Neutrophil (primary cell): ENCODE measurements around the gene CUL3.

Experiments
- H3K27ac ChIP-seq: fragments of 200-600 bp; sonication (generic); 2 replicates; pipeline ENCODE4 v1.5.1; 2016; ENCODE audit warnings: mild to moderate bottlenecking, moderate library complexity
- H3K27me3 ChIP-seq: fragments of 200-600 bp; sonication (generic); 2 replicates; pipeline ENCODE4 v1.6.0; 2016; ENCODE audit warnings: mild to moderate bottlenecking
- H3K36me3 ChIP-seq: fragments of 200-600 bp; sonication (generic); 2 replicates; pipeline ENCODE4 v1.5.1; 2017
- H3K4me1 ChIP-seq, 2 experiments: fragments of 200-600 bp in 1 of 2; sonication (generic) in 1 of 2; 1 replicate in 1 of 2; 2 replicates in 1 of 2; pipeline versions ENCODE4 v1.5.1 to v1.6.1; 2013 to 2016; ENCODE audit warnings: low read depth in 1 of 2, low read length in 1 of 2, mild to moderate bottlenecking in 1 of 2, moderate library complexity in 1 of 2; ENCODE audit not compliant: control insufficient read depth in 1 of 2, insufficient read depth in 1 of 2
- H3K4me3 ChIP-seq, 2 experiments: fragments of 200-600 bp in 1 of 2; sonication (generic) in 1 of 2; 1 replicate in 1 of 2; 2 replicates in 1 of 2; pipeline ENCODE4 v1.5.1; 2013 to 2016; ENCODE audit warnings: low read depth in 1 of 2, low read length in 1 of 2, mild to moderate bottlenecking in 1 of 2, moderate library complexity in 1 of 2
- H3K9me3 ChIP-seq: fragments of 200-600 bp; sonication (generic); 2 replicates; pipeline ENCODE4 v1.5.1; 2016
- TF ChIP-seq, protein P1 (sequence below): fragments of 200-600 bp; sonication (generic); IDR thresholded peaks from 2 replicates; pipeline ENCODE4 v1.5.1; 2016; ENCODE audit warnings: antibody characterized with exemption

CUL3 gene

DNA sequence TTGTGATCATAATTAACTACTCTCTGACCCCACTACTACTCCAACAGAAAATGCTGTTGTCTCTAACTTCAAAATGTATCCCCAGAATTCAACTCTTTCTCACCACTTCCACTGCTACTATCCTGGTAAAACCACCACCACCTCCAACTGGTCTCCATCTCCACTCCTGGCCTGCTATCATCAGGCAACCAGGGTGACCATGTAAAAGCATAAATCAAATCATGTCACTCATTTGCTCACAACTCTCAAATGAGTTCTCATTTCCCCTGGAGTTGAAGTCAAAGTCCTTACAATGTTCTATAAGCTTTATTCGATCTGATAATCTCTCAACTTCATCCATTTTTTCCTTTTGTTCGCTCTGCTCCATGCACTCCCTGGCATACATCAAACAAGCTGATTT lies 24.6 kb downstream of the CUL3 start:
- TF ChIP-seq, protein P1, sequence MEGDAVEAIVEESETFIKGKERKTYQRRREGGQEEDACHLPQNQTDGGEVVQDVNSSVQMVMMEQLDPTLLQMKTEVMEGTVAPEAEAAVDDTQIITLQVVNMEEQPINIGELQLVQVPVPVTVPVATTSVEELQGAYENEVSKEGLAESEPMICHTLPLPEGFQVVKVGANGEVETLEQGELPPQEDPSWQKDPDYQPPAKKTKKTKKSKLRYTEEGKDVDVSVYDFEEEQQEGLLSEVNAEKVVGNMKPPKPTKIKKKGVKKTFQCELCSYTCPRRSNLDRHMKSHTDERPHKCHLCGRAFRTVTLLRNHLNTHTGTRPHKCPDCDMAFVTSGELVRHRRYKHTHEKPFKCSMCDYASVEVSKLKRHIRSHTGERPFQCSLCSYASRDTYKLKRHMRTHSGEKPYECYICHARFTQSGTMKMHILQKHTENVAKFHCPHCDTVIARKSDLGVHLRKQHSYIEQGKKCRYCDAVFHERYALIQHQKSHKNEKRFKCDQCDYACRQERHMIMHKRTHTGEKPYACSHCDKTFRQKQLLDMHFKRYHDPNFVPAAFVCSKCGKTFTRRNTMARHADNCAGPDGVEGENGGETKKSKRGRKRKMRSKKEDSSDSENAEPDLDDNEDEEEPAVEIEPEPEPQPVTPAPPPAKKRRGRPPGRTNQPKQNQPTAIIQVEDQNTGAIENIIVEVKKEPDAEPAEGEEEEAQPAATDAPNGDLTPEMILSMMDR, result no peak
- no peaks in the 10 kb centered on the region for H3K27me3 ChIP-seq
- peaks cover 0 to 7% of the 10 kb centered on the region in 2 experiments for H3K4me1 ChIP-seq
- no peak overlapping the region for H3K4me3 ChIP-seq
- H3K27ac ChIP-seq, result no peak overlapping the region
- no peaks in the 10 kb centered on the region for H3K36me3 ChIP-seq
- no peaks in the 10 kb centered on the region for H3K9me3 ChIP-seq

DNA sequence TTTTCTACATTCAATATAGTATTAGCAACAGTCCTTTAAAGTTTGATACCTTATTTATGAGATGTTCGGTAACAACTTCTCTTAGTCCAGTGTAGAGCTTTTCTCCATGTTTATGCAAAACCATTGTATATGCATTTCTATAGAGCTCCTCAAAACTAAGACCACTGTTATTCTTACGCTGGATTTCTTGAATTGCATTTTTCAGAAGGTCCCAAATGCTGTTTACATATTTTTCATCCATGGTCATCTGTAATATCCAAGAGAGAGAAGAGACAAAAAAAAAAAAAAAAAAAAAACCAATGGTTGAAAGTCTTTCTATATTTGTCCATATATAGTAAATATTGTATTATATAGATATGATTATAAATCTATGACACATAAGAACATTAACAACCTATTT lies 27.6 kb downstream of the CUL3 start:
- Histone ChIP-seq H3K4me1 (no peaks in the 10 kb centered on the region), H3K4me3 (no peak overlapping the region), H3K36me3 (peaks cover 9% of the 10 kb centered on the region), H3K27me3 (no peaks in the 10 kb centered on the region), H3K9me3 (no peaks in the 10 kb centered on the region), H3K27ac (no peak overlapping the region)
- TF ChIP-seq, protein P1, result no peak

DNA sequence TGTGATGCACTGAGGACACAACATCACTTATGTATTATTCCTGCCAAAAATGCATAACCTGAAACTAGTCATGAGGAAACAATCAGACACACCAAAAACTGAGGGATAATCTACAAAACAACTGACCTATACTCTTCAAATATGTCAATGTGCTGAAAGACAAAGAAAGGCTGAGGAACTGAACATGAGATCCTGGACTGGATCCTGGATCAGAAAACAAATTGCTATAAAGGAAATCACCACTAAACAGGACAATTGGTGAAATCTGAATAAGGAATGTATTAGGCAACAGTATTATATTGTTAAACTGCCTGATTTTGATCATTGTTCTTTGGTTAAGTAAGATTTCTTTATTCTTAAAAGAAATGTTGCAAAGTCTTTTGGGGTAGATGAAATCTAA lies 28.8 kb downstream of the CUL3 start:
- Histone ChIP-seq H3K9me3 (no peaks in the 10 kb centered on the region), H3K27ac (no peak overlapping the region), H3K4me1 (no peaks in the 10 kb centered on the region), H3K4me3 (no peak overlapping the region), H3K36me3 (peaks cover 12% of the 10 kb centered on the region), H3K27me3 (no peaks in the 10 kb centered on the region)
- TF ChIP-seq, protein P1, result no peak

DNA sequence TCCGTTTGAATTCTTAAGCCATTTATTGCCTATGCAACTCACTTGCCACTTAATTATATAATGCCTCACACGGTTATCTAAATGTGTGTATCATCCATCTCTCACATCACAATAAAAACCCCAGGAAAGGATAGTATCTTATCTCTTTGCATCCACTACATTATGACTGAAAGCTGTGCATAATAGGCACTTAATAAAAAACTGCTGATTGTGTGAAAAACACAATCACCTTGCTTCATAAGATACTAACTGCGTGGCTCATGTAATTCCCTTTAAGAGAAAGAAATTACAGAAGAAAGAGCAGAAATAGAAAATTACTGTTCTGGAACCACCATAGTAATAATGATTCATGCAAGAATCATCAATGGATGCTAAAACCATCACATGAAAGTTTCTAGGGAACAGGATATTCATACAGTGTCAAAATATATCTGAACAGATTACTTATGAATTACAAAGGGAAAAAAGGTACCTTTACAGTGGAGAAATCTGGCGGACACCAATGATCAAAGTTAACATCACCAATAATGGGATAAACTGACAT lies 29.3 kb downstream of the CUL3 start:
- Histone ChIP-seq H3K27ac (no peak overlapping the region), H3K4me3 (no peak overlapping the region), H3K9me3 (no peaks in the 10 kb centered on the region), H3K27me3 (no peaks in the 10 kb centered on the region), H3K36me3 (peaks cover 12% of the 10 kb centered on the region), H3K4me1 (no peaks in the 10 kb centered on the region)
- TF ChIP-seq, protein P1, result no peak

DNA sequence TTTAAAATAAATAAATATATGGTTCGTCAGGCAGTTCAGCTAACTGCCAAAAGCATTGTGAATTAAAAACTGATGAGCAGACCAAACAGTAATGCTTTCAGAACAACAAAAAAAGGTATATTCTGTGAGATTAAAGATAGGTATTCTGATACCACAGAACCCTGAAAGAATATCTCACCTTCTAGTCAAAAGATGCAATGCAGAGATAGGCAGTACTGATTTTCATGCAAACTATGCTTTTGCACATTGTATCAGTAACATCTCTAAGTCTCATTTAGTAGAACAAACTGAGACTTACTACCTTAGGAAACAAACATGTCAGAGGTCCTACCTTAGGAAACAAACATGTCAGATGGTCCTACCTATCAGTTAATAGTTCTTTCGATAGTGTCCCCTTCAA lies 32.4 kb downstream of the CUL3 start:
- H3K27me3 ChIP-seq, result no peaks in the 10 kb centered on the region
- H3K4me1 ChIP-seq, result no peaks in the 10 kb centered on the region
- TF ChIP-seq, protein P1, result no peak
- H3K27ac ChIP-seq, result no peak overlapping the region
- peaks cover 12% of the 10 kb centered on the region for H3K36me3 ChIP-seq
- H3K4me3 ChIP-seq, result no peak overlapping the region
- no peaks in the 10 kb centered on the region for H3K9me3 ChIP-seq

DNA sequence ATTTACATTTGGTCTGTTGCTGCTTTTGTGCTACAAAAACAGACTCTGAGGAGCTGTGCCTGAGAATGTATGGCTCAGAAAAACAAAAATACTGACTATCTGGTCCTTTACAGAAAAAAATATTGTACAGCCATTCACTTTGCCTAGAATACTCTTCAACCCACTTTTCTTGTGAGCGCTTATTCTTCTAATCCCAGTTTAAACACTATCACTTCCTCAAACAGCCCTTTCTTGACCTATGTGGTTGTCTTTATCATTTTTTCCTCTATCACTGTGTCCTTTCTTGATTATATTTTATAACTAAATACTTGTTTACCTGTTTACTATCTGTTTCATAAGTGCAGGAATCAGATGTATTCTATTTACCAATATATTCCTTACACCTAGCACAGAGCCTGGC lies 33.5 kb downstream of the CUL3 start:
- Histone ChIP-seq H3K4me1 (no peaks in the 10 kb centered on the region), H3K27me3 (no peaks in the 10 kb centered on the region), H3K9me3 (no peaks in the 10 kb centered on the region), H3K36me3 (peaks cover 12% of the 10 kb centered on the region), H3K27ac (no peak overlapping the region), H3K4me3 (no peak overlapping the region)
- TF ChIP-seq, protein P1, result no peak
